Fibroblast of pulmonary artery (primary cell): ENCODE results near the gene PFDN4.

Experiments used
- DNase-seq: peaks from one replicate; pipeline ENCODE4 v3.0.0-alpha.2; 2010; ENCODE audit warnings: low read depth
- H3K4me3 ChIP-seq: replicated peaks from 2 replicates; pipeline ENCODE4 v1.5.1; 2011; ENCODE audit warnings: low read depth, mild to moderate bottlenecking, control low read depth, low read length, moderate library complexity
- CTCF ChIP-seq: IDR thresholded peaks from 2 replicates; pipeline ENCODE4 v1.5.1; 2011; ENCODE audit warnings: mild to moderate bottlenecking, control low read depth, low read length, inconsistent platforms; ENCODE audit errors: missing control alignments

Gene PFDN4

GRCh38 chr20:54168961-54169862 lies 38.7 kb upstream of the PFDN4 start:
- H3K4me3 ChIP-seq = no peak overlapping the region
- no peak for TF ChIP-seq CTCF
- DNase-seq = no peak

GRCh38 chr20:54170026-54170471 lies 37.8 kb upstream of the PFDN4 start:
- no peak for TF ChIP-seq CTCF
- H3K4me3 ChIP-seq = no peak overlapping the region
- DNase-seq = no peak

DNA sequence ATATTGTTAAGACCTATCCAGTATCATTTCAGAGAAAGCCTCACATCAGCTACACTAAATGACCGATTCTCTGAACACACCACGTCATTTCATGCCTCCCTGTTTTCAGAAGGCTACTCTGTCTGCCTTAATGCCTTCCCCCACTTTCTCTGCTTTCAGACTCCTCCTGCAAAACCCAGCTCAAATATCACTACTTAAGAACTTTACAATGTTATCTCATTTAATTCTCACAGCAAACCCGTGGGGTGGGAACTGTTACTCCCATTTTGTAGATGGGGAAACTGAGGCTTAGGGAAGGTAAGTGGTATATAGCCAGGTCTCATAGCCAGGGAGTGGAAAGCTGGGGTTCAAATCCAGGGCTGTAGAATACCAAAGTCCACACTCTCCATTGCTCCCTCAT lies 36.9 kb upstream of the PFDN4 start:
- no peak for TF ChIP-seq CTCF
- no peak for DNase-seq
- H3K4me3 ChIP-seq = no peak overlapping the region

GRCh38 chr20:54172532-54172855 lies 35.4 kb upstream of the PFDN4 start:
- H3K4me3 ChIP-seq = no peak overlapping the region
- no peak for DNase-seq
- TF ChIP-seq CTCF = no peak

DNA sequence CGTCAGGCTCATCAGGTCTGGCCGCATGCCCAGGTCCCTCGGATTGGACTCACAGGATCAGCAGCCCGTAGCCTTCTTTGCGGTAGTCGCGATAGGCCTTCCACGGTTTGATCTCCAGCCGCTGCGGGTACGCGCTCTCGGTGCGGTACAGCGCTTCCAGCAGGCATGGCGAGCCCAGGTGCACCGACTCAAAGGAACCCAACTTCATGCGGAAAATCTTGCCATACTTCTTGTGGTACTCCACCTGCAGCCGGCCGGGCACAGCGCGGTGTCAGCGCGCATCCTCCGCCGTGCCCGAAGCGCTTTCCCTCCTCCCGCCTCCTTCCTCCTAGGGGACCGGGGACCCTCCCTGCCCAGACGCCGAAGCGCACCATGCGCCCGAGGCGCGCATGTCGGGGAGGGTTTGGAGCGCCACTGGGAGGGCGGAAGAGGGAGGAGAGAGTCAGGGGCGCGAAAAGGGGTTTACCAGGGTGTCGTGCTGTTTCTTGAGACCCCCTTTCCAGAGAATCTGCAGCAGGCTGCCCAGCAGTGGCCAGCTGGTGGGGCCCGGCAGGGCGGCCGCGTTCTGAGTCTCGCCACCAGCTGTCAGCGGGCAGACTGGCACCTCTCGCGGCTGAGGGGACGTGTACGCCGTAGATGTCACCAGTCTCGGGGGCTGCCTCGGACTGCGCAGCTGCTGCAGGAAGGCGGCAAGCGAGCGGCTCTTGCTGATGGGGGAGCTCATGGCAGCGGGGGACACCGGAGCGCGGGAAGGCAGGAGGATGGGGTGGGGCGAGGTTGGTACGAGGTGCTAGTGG lies 34.8 kb upstream of the PFDN4 start:
- no peak overlapping the region for H3K4me3 ChIP-seq
- TF ChIP-seq CTCF = no peak
- DNase-seq = no peak

DNA sequence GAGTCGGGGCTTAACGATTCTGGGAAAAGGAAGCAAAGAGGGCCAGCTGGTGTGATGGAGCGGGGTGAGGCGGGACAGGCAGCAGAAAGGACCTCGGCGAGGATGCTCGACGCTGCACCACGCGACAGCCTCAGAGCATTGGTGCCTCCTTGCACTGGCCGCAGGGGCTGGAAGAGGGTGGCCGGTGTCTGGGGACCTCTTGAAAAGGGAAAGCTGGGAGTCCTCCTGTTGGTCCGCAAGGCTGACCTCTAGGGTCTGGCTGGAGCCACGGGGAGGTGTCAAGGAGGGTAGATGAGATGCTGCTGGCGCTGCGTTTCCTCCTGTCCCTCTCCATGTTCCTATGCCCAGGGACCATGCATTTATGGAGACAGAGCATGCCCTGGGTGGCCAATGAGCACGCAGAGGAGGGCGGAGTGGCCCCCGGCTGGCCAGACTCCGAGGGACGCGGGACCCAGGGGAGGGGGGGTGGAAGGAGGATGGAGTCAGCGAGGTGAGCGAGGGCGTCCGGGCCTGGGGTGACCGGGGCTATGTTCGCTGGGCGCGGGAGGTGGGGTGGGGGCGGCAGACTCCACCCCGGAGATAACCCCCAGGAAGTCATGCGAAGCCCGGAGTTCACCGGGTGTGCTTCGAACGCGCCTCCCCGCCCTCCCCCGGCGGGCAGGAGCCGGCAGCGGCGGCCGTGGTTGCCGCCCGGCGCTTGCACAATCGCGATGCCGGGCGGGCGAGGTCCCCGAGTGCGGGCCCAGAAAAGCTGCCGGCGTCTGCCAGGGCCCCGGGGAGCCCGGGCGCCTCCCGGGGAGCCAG lies 34.0 kb upstream of the PFDN4 start, which contains the start of gene CYP24A1:
TSS of gene CYP24A1 (minus strand) at position 334 of the 804 bp plus-strand sequence. CDS start 407 bp downstream, outside the sequence.
- DNase-seq = no peak
- no peak within 1 kb of the TSS for H3K4me3 ChIP-seq
- no peak for TF ChIP-seq CTCF
